ENCODE measurements around the gene RCOR2. TPM values are rescaled to one million over a fixed set of nuclear protein-coding genes. Genes with fewer than 3 reads are reported as not detected.

Gene RCOR2
- total and polyA plus RNA-seq, 12 donors = 0.33 to 4.5 (median 1.2) TPM; not detected in 2

GRCh38 chr11:63937713-63938478 lies 20.9 kb upstream of the RCOR2 start:
- Histone ChIP-seq H3K27me3 (no peaks in the 10 kb centered on the region), H3K9me3 (replicated peaks in 1 of 3) (no peaks in the 10 kb centered on the region), H3K4me1 (replicated peaks in 1 of 2) (peaks cover 6 to 20% of the 10 kb centered on the region in 2 donors), H3K36me3 (replicated peaks in 1 of 2) (no peaks in the 10 kb centered on the region), H3K4me3 (peak overlapping the region in 2 of 4 donors; percentile 64 to 68), H3K27ac (peak overlapping the region in 2 of 5 donors; percentile 50 to 77)
- DNase-seq = no peak
- no peak for TF ChIP-seq POLR2A (IDR thresholded peaks at IDR 0.05)
- peak in 1 of 6 experiments; percentile 5 for TF ChIP-seq CTCF (IDR thresholded peaks at IDR 0.05)
- WGBS, 4 donors = 24 to 27% (median 26%) methylated on average over 27 to 30 of the region's 30 CpGs
- intact Hi-C loops (cut with DNase I) = no loop called here

- Histone ChIP-seq H3K4me1 (replicated peaks in 1 of 2) (peaks cover 0 to 6% of the 10 kb centered on the region in 2 donors), H3K27me3 (no peaks in the 10 kb centered on the region), H3K9me3 (replicated peaks in 1 of 3) (no peaks in the 10 kb centered on the region), H3K27ac (no peak overlapping the region), H3K4me3 (no peak overlapping the region), H3K36me3 (replicated peaks in 1 of 2) (no peaks in the 10 kb centered on the region)
- intact Hi-C loops (cut with DNase I) = no loop called here
- peak in 6 of 7 donors; percentile 52 to 73 (median 60) for DNase-seq
- TF ChIP-seq CTCF (IDR thresholded peaks at IDR 0.05) = no peak
- no peak for TF ChIP-seq POLR2A (IDR thresholded peaks at IDR 0.05)
- WGBS, 4 donors = 29 to 60% (median 43%) methylated on average over 1 of the region's 1 CpG; no CpG with 5 or more reads in 1 of the 4 donors
These were observed 16.5 kb upstream of the RCOR2 start for GRCh38 chr11:63933459-63933858.

DNA sequence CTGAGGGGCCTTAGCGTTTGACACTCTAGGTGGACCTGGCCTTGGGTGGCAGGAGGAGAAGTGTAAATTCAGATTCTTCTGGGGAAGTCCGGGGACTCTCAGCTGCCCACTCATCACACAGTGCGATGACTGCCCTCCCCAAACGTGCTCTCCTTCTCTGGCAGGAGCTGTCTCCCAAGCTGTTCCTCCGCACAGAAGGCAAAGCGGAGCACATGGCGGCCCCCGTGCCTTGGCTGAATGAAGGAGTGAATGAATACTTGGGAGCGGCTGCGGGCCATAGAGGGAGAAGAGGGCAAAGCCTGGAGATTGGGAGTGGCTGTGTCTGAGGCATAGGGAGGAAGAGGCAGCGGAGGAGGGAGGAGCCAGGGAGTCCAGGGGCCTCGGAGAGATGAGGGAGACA lies 14.9 kb upstream of the RCOR2 start:
- intact Hi-C loops (cut with DNase I) = no loop called here
- Histone ChIP-seq H3K27ac (no peak overlapping the region), H3K4me1 (replicated peaks in 1 of 2) (no peaks in the 10 kb centered on the region), H3K27me3 (no peaks in the 10 kb centered on the region), H3K4me3 (no peak overlapping the region), H3K9me3 (replicated peaks in 1 of 3) (no peaks in the 10 kb centered on the region), H3K36me3 (replicated peaks in 1 of 2) (no peaks in the 10 kb centered on the region)
- 83 to 90% (median 85%) methylated on average over 12 of the region's 12 CpGs for WGBS, 4 donors
- TF ChIP-seq POLR2A (IDR thresholded peaks at IDR 0.05) (no peak), CTCF (IDR thresholded peaks at IDR 0.05) (no peak)
- DNase-seq = no peak

- intact Hi-C loops (cut with DNase I) = no loop called here
- H3K27me3 ChIP-seq = no peaks in the 10 kb centered on the region
- no peaks in the 10 kb centered on the region for H3K9me3 ChIP-seq (replicated peaks in 1 of 3)
- H3K4me3 ChIP-seq = no peak overlapping the region
- no peak for TF ChIP-seq CTCF (IDR thresholded peaks at IDR 0.05)
- TF ChIP-seq POLR2A (IDR thresholded peaks at IDR 0.05) = no peak
- no peak overlapping the region for H3K27ac ChIP-seq
- no peaks in the 10 kb centered on the region for H3K36me3 ChIP-seq (replicated peaks in 1 of 2)
- DNase-seq = no peak
- 67 to 75% (median 71%) methylated on average over 6 of the region's 6 CpGs for WGBS, 4 donors
- H3K4me1 ChIP-seq (replicated peaks in 1 of 2) = no peaks in the 10 kb centered on the region
These were observed 14.1 kb upstream of the RCOR2 start for GRCh38 chr11:63931045-63931444.

Measured in adrenal gland (tissue), 12 donors.